Suprapubic skin (tissue), 4 donors: ENCODE data around the gene EDAR. TPM values are rescaled to one million over a fixed set of nuclear protein-coding genes. Genes with fewer than 3 reads are reported as not detected.

ENCODE experiments used
- DNase-seq, 2 donors: peaks; one replicate each; pipeline ENCODE4 v3.0.0-alpha.2; 2019; ENCODE audit warnings: low spot score in 2 of 2
- H3K27ac ChIP-seq: fragments of 200-600 bp; sonication (generic); one replicate; pipeline ENCODE4 v1.5.1; 2019
- H3K27me3 ChIP-seq: fragments of 200-600 bp; sonication (generic); one replicate; pipeline ENCODE4 v1.5.1; 2019
- H3K36me3 ChIP-seq: fragments of 200-600 bp; sonication (generic); one replicate; pipeline ENCODE4 v1.5.1; 2019
- H3K4me1 ChIP-seq: fragments of 200-600 bp; sonication (generic); one replicate; pipeline ENCODE4 v1.5.1; 2019
- H3K4me3 ChIP-seq: fragments of 200-600 bp; sonication (generic); one replicate; pipeline ENCODE4 v1.5.1; 2019; ENCODE audit warnings: mild to moderate bottlenecking
- H3K9me3 ChIP-seq: fragments of 200-600 bp; sonication (generic); one replicate; pipeline ENCODE4 v1.5.1; 2019
- EP300 ChIP-seq: sonication (generic); formaldehyde crosslinking; IDR thresholded peaks from one replicate; pipeline ENCODE4 v1.6.1; 2017; ENCODE audit warnings: antibody characterized with exemption
- POLR2A ChIP-seq, 2 donors: fragments of 450-650 bp; IDR thresholded peaks; one replicate each; pipeline ENCODE4 v1.6.1; 2017; ENCODE audit warnings: antibody characterized with exemption in 2 of 2, mild to moderate bottlenecking in 2 of 2, moderate library complexity in 2 of 2
- POLR2AphosphoS5 ChIP-seq, 3 donors: sonication (generic); formaldehyde crosslinking; IDR thresholded peaks; one replicate each; pipeline ENCODE4 v1.6.1; 2017; ENCODE audit warnings: antibody characterized with exemption in 3 of 3
- WGBS: methylation state at CpG from one replicate; pipeline ENCODE4 v1.1.5; 2018; 5-methylcytosine and 5-hydroxymethylcytosine counted together
- total RNA-seq, 4 donors: library from RNA; depleted of rRNA; stranded (reverse); fragments of >200 nt; gene quantifications; one replicate each; pipeline ENCODE4 v1.1.0, GENCODE V29; 2016
- TF ChIP-seq, protein P1 (sequence below), 2 donors: fragments of 200-600 bp in 1 of 2; fragments of 450-650 bp in 1 of 2; sonication (generic) in 1 of 2; IDR thresholded peaks; one replicate each; pipeline ENCODE4 v1.5.1; 2016 to 2019; ENCODE audit warnings: antibody characterized with exemption in 2 of 2, mild to moderate bottlenecking in 1 of 2, moderate library complexity in 1 of 2

Gene EDAR
- total RNA-seq, 4 donors from 2014 or later, result 1.5 to 4.3 (median 2.2) TPM

DNA sequence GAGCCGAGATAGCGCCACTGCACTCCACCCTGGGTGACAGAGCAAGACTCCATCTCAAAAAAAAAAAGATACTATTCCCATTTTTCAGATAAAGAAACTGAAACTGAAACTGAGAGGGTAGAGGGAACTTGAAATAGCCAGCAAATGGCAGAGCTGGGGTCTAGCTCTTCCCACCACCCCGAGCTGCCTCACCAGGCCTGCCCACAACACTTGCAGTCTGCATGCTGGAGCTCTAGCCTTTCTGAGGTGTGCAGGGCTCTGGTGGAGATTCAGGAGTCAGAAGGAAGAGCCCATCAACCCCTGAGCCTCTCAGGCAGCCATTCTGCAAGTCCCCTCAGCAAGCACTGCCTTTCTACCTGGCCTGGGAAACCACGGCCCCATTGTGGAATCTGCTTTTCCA lies 14.3 kb downstream of the EDAR start:
- no peaks in the 10 kb centered on the region for H3K9me3 ChIP-seq
- no peak for TF ChIP-seq POLR2A (IDR thresholded peaks at IDR 0.05)
- TF ChIP-seq POLR2AphosphoS5 (IDR thresholded peaks at IDR 0.05), result no peak
- no peak for TF ChIP-seq EP300
- TF ChIP-seq, protein P1, sequence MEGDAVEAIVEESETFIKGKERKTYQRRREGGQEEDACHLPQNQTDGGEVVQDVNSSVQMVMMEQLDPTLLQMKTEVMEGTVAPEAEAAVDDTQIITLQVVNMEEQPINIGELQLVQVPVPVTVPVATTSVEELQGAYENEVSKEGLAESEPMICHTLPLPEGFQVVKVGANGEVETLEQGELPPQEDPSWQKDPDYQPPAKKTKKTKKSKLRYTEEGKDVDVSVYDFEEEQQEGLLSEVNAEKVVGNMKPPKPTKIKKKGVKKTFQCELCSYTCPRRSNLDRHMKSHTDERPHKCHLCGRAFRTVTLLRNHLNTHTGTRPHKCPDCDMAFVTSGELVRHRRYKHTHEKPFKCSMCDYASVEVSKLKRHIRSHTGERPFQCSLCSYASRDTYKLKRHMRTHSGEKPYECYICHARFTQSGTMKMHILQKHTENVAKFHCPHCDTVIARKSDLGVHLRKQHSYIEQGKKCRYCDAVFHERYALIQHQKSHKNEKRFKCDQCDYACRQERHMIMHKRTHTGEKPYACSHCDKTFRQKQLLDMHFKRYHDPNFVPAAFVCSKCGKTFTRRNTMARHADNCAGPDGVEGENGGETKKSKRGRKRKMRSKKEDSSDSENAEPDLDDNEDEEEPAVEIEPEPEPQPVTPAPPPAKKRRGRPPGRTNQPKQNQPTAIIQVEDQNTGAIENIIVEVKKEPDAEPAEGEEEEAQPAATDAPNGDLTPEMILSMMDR (IDR thresholded peaks at IDR 0.05), result no peak
- H3K27me3 ChIP-seq, result peaks cover 4% of the 10 kb centered on the region
- H3K36me3 ChIP-seq, result no peaks in the 10 kb centered on the region
- no peak overlapping the region for H3K4me3 ChIP-seq
- DNase-seq, result no peak
- H3K27ac ChIP-seq, result no peak overlapping the region
- peaks cover 13% of the 10 kb centered on the region for H3K4me1 ChIP-seq
- WGBS, result 87% methylated on average over 4 of the region's 4 CpGs

DNA sequence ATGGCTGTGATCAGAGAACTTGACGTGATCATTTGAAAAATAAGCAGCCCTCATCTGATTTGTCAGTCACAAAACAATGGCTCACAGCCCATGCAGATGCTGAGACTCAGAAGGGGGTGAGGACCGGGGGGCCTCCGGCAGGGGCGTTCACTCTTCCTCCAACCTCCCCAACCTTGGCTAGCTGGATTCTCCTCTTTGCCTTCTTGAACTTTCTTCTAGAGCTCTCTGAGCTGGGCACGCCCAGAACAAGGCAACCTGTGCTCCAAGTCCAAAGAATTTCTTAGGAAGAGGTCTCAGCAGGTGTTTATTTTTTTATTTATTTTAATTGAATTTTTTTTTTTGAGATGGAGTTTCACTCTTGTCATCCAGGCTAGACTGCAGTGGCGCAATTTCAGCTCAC lies 16.4 kb downstream of the EDAR start:
- no peaks in the 10 kb centered on the region for H3K36me3 ChIP-seq
- WGBS, result 87% methylated on average over 6 of the region's 6 CpGs
- H3K4me1 ChIP-seq, result peaks cover 13% of the 10 kb centered on the region
- H3K4me3 ChIP-seq, result no peak overlapping the region
- TF ChIP-seq, protein P1 (IDR thresholded peaks at IDR 0.05), result no peak
- no peak for TF ChIP-seq POLR2AphosphoS5 (IDR thresholded peaks at IDR 0.05)
- TF ChIP-seq POLR2A (IDR thresholded peaks at IDR 0.05), result no peak
- no peak for TF ChIP-seq EP300
- H3K27me3 ChIP-seq, result peaks cover 4% of the 10 kb centered on the region
- H3K9me3 ChIP-seq, result no peaks in the 10 kb centered on the region
- no peak for DNase-seq
- H3K27ac ChIP-seq, result peak overlapping the region; percentile 29

DNA sequence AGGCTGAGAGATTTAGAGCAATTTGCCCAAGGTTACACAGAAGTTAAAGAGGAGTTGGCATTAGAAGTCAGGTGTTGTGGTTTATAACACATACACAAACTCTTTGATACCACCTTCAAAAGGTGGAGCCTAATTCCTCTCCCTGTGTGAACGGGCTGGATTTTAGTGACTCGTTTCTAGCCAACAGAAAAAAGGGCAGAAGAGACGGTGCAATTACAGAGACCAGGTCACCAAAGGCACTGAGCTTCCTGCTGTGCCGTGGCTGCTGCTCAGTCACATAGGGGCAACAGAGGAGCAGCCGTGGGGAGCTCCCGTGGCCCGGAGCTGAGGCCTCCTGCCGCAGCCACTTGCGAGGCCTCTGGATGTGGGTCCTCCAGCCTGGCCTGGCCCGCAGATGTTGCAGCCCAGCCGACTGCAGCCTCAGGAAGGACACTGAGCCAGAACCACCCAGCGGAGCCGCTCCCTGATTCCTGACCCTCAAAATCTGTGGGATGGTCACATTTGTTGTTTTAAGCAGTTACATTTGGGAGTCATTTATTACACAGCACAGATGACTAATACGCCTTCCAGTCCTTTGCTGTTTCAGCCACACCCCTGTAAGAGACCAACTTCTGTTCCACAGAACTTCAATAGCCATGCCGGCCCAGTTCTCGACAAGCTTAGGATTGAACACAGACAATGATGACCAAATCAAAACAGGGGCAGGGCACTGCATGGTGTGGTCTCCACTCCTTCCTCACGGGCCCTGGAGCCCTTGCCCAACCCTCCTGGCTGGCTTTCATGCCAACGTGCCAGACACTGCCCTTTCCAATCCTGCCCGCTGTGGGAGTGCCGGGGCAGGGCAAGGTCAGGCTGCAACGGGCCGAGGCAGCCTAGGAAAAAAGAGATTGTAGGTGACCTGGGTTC lies 17.1 kb downstream of the EDAR start:
- Histone ChIP-seq H3K9me3 (no peaks in the 10 kb centered on the region), H3K27ac (peak overlapping the region; percentile 53), H3K27me3 (peaks cover 4% of the 10 kb centered on the region), H3K4me3 (no peak overlapping the region), H3K4me1 (peaks cover 13% of the 10 kb centered on the region), H3K36me3 (no peaks in the 10 kb centered on the region)
- 52% methylated on average over 22 of the region's 22 CpGs for WGBS
- no peak for DNase-seq
- peak in 1 of 3 donors; percentile 28 for TF ChIP-seq POLR2AphosphoS5 (IDR thresholded peaks at IDR 0.05)
- TF ChIP-seq POLR2A (IDR thresholded peaks at IDR 0.05), result no peak

DNA sequence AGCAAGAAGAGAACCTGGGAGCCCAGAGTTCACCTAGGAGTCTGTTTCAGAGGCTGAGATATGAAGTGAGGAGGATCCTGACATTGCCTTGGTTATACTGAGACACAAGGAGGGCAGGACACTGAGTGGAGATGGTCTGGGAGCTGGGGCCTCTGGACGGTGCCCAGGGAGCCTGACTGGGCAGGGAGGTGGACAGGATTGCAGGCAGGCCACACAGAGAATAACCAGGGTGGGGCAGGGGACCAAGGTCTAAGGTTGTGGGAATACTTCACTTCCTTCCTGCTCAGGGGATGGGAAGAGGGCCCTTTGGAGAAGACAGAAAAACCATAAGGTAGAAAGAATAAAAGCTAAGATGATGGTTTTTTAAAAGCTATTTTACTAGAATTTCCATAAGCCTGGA lies 18.7 kb downstream of the EDAR start:
- Histone ChIP-seq H3K4me3 (no peak overlapping the region), H3K4me1 (peaks cover 13% of the 10 kb centered on the region), H3K27me3 (peaks cover 4% of the 10 kb centered on the region), H3K27ac (no peak overlapping the region), H3K36me3 (no peaks in the 10 kb centered on the region), H3K9me3 (no peaks in the 10 kb centered on the region)
- 87% methylated on average over 1 of the region's 1 CpG for WGBS
- DNase-seq, result no peak
- TF ChIP-seq, protein P1 (IDR thresholded peaks at IDR 0.05), result no peak
- TF ChIP-seq POLR2AphosphoS5 (IDR thresholded peaks at IDR 0.05) (no peak), EP300 (no peak), POLR2A (IDR thresholded peaks at IDR 0.05) (no peak)

DNA sequence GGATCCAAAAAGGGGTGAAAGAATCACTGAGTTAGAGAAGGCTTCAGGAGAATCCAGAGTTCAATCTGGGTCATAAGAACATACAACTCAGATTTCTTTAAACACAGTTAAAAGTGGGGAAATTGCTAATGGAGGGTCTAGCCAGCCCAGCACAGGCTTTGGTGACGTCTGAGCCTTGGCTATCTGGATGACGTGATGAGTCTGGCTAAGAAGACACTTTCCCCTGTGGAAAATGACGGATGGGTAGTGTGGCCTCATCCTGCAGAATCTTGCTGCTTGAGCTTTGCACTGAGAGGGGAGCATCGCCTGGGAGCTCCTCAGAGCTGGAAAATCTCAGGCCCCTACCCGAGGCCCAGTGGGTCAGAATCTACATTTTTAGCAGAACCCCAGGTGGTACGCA lies 19.2 kb downstream of the EDAR start:
- peaks cover 13% of the 10 kb centered on the region for H3K4me1 ChIP-seq
- WGBS, result 90% methylated on average over 6 of the region's 6 CpGs
- no peak for TF ChIP-seq EP300
- no peak for TF ChIP-seq POLR2AphosphoS5 (IDR thresholded peaks at IDR 0.05)
- no peak for TF ChIP-seq POLR2A (IDR thresholded peaks at IDR 0.05)
- TF ChIP-seq, protein P1 (IDR thresholded peaks at IDR 0.05), result no peak
- peaks cover 4% of the 10 kb centered on the region for H3K27me3 ChIP-seq
- no peaks in the 10 kb centered on the region for H3K36me3 ChIP-seq
- no peaks in the 10 kb centered on the region for H3K9me3 ChIP-seq
- no peak overlapping the region for H3K4me3 ChIP-seq
- no peak overlapping the region for H3K27ac ChIP-seq
- peak in 1 of 2 donors; percentile 30 for DNase-seq
